ENCODE data around the gene NCDN.
"Not testable (repeated sequence)": the region's sequence is repeated elsewhere in the genome, so short reads cannot be mapped to it uniquely, and the experiment has no call there.

NCDN gene

DNA sequence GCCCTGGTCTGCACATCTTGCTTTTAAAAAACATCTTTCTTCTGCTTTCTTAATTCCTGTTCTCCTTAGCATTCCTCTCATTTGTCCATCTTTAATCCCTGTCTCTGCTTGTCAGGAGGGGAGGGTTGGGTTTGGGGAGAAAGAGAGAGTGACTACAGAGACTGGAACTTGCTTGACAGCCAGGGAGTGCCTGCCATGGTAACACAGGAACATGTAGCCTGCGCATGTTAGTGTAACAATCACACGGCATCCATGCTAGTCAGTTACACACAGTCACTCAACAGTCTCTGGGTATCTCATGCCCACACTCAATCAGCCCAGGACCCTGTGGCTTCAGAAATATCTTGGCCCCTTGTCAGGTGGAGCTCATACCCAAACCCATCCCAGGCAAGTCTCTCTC, 14.7 kb downstream of the NCDN start:
- DNase-seq, result no peak

DNA sequence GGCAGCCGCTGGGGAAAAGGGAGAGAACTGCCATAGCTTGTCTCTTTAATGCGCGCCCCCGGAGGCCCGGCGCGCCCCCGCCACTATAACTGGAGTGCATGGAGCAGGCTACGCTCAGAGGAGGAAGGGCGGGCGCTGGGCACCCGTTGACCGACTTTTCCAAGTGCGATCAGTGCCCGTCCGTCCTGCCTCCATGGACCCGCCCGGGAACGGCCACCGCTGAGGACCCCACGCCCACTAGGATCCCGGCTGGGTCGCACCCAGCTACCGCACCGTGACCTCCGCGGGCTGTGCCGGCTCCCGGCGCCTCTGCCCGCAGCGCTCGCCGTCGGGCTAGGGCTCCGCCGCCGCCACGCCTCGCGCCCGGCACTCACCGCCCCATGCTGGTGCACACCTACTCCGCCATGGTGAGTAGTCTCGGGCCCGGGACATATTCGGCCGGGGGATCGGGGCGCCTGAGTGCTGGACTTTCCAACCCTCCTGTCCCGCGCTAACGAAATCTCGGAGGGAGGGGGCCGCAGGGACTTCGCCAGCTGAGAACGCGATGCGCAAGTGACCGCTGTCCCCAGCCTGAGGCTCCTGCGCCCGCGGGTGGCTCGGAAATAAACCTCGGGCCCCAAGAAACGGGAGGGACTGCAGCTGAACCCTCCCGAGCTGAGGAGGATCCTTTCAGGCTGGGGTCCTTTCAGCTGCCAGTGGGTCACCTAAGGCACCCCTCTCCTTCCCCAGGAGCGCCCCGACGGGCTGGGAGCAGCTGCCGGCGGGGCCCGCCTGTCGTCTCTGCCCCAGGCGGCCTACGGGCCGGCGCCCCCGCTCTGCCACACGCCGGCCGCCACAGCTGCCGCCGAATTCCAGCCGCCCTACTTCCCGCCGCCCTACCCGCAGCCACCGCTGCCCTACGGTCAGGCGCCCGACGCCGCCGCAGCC, 15.9 kb downstream of the NCDN start, which contains the start of gene TFAP2E:
TSS of gene TFAP2E (plus strand) at position 117 of the 927 bp plus-strand sequence. CDS start at position 381, 264 bp downstream.
- no peak for DNase-seq

DNA sequence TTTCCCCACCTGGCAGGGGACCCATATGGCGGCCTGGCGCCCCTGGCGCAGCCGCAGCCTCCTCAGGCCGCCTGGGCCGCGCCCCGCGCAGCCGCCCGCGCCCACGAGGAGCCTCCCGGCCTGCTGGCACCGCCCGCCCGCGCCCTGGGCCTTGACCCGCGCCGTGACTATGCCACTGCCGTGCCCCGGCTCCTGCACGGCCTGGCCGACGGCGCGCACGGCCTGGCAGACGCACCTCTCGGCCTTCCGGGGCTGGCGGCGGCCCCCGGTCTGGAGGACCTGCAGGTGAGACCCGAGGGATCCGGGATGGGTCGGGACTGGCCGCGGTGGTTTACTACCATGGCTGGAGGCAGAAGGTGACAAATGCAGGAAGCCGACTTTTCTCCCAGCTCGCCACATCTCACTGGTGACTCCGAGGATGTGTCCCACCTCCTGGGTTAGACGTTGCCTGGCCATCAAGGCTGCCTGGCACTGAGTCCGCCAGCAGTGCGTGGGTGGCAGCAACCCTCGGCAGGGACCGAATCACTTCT, 16.6 kb downstream of the NCDN start:
- DNase-seq, result no peak

DNA sequence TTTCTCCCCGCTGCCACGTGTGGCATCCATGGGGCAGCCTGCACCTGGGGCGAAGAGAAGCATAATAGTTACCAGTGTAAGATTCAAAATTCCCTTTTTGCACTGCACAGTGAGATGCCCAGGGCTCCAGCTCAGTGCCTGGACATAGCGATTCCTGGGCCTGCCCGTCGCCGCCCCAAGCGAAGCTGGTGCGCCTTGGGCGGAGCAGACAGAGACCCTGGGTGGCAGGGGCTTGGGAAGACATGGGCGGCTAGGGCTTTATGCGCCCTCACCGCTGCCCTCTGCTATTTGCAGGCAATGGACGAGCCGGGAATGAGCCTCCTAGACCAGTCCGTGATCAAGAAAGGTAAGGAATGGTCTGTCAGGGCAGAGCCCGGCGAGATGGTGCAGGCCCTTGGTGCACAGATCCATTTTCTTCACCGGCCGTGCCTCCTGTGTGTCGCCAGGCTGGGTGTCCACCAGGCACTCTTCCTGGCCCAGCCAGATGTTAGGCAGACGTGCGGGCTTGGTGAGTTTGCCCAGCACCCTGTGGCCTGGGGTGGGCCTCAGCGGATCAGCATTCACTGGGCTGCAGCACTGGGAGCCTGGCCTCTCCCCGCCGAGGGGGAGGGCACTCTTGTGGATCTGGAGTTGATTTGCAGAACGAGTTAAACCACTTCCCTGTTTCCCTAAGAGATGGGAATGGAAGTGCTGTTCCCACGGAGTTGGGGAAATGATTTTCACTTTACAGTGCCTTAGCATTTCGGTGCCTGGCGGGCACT, 17.2 kb downstream of the NCDN start:
- no peak for DNase-seq

DNA sequence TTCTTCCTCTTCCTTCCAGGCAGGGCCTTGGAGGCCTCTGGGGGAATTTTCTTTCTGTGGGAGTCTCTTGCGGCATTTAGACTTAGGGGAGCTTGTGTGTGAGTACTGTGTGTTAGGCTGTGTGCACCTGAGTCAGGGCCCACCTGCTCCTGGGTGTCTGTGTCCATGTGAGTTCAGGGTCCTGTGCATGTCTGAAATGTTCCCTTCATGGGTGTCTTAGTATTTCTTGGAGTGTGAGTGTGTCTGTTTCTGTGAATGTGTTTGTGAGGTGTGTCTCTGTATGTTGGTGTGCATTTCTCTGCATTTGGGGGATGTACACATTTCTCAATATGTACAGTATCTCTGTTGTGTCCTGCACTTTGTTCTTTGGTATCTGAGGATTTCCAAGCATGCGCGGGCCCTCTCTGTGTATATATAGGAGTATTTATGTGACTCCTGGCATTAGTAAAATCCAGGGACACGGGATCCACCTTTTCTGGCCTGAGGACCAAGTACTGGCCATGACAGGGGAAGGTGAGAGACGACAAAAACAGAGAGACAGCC, 17.9 kb downstream of the NCDN start:
- DNase-seq, result no peak

DNA sequence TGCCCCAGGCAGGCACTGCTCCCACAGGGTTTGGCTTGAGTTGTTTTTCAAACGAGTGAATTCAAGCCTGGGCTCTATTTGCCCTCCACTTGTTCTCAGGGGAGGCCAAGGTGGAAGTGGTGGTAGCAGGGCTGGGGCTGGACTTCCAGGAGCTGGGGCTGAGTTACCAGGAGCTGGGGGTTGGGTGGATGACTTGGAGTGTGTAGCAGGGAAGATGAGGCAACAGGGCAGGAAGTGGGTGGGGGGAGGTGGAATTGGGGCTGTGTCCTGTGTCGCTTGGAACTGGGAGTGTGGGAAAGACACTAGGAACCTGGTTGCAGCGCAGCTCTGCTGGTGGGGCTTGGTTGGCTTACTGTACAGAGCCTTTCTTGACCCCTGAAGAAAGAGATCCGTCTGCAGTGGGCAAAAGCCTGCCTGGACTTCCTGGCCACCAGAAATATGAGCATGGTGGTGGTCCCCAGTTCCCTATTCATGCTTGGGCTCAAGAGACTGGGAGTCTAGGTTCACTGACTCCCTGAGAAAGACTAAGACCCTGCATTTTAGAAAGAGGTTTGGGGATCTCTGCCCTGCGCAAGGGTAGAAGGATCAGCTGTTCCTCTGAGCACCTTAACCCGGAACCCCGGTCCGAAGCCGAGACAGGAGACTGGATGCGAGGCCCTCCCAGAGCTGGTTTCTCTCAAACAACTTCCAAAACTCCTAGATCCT, 18.6 kb downstream of the NCDN start:
- no peak for DNase-seq

DNA sequence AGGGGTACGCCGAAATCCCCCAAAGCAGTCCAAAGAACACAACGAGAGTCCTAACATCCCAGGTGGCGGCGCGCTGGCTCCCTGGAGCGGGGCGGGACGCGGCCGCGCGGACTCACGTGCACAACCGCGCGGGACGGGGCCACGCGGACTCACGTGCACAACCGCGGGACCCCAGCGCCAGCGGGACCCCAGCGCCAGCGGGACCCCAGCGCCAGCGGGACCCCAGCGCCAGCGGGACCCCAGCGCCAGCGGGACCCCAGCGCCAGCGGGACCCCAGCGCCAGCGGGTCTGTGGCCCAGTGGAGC, 19.1 kb downstream of the NCDN start:
- DNase-seq, result not testable (repeated sequence)

DNA sequence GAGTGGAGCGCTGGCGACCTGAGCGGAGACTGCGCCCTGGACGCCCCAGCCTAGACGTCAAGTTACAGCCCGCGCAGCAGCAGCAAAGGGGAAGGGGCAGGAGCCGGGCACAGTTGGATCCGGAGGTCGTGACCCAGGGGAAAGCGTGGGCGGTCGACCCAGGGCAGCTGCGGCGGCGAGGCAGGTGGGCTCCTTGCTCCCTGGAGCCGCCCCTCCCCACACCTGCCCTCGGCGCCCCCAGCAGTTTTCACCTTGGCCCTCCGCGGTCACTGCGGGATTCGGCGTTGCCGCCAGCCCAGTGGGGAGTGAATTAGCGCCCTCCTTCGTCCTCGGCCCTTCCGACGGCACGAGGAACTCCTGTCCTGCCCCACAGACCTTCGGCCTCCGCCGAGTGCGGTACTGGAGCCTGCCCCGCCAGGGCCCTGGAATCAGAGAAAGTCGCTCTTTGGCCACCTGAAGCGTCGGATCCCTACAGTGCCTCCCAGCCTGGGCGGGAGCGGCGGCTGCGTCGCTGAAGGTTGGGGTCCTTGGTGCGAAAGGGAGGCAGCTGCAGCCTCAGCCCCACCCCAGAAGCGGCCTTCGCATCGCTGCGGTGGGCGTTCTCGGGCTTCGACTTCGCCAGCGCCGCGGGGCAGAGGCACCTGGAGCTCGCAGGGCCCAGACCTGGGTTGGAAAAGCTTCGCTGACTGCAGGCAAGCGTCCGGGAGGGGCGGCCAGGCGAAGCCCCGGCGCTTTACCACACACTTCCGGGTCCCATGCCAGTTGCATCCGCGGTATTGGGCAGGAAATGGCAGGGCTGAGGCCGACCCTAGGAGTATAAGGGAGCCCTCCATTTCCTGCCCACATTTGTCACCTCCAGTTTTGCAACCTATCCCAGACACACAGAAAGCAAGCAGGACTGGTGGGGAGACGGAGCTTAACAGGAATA, 19.7 kb downstream of the NCDN start:
- DNase-seq, result no peak

DNA sequence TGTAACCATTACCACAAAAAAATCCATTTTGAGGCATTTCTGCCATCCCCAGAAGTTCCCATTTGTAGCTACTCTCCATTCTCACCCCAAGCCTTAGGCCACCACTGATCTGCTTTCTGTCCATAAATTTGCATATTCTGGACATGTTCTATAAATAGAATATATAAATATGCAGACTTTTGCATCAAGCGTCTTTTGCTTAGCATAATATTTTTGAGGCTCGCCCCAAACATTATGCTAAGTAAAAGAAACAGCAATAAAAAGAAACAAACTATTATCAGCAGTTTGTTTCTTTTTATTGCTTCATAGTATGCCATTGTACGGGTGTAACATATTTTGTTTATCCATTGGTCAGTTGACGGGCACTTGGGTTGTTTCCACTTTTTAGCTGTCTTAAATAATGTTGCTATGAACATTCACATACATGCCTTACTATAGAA, 23.4 kb downstream of the NCDN start:
- DNase-seq, result no peak

DNA sequence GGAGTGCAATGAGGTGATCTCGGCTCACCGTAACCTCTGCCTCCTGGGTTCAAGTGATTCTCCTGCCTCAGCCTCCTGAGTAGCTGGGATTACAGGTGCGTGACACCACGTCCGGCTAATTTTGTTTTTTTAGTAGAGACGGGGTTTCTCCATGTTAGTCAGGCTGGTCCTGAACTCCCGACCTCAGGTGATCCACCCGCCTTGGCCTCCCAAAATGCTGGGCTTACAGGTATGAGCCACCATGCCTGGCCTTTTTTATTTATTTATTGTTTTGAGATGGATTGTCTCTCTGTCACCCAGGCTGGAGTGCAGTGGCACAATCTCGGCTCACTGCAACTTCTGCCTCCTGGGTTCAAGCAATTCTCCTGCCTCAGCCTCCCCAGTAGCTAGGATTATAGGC, 24.0 kb downstream of the NCDN start:
- DNase-seq, result not testable (repeated sequence)

DNA sequence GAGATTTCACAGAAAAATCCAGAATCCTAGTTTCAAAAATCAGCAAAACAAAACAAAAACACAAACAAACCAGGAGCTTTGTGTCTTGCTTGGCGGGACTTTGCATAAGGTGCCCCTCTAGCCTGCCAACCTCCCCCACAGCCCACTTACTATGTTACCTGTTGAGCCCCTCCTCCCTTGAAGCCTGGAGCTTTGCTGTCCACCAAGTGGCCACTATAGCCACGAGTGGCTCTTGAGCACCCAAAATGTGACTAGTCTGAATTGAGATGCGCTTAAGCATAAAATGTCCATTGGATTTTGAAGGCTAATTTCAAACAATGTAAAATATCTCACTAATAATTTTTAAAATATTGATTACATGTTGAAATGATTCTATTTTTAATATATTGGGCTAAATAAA, 27.7 kb downstream of the NCDN start:
- DNase-seq, result no peak

DNA sequence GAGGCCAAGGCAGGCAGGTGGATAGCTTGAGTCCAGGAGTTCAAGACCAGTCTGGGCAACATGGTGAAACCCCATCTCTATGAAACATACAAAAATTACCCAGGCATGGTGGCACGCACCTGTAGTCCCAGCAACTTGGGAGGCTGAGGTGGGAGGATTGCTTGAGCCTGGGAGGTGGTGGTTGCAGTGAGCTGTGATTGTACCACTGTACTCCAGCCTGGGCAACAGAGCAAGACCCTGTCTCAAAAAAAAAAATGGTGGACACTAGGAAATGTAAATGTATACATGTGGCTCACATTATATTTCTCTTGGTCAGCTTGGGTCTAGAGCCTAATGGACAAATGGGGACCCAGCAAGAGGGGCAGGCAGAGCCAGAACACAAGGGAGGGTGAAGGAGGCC, 28.2 kb downstream of the NCDN start:
- DNase-seq, result not testable (repeated sequence)

DNA sequence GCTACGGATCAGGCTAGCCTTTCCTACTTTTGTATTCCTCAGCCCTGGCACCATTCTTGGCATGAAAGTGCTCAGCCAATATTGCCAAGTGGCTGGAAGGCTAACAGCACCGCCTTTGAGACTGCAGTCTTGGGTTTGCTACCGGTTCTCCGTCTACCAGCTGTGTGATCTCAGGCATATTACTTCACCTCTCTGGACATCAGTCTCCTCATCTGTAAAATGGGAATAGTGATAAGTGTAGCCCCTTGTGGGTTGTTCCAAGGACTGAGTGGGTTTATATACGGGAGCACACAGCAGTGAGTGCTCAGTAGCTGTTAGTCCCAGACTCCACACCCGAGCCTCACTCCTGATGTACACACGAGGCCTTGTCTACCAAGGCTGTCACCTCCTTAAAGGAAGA, 29.2 kb downstream of the NCDN start:
- no peak for DNase-seq

DNA sequence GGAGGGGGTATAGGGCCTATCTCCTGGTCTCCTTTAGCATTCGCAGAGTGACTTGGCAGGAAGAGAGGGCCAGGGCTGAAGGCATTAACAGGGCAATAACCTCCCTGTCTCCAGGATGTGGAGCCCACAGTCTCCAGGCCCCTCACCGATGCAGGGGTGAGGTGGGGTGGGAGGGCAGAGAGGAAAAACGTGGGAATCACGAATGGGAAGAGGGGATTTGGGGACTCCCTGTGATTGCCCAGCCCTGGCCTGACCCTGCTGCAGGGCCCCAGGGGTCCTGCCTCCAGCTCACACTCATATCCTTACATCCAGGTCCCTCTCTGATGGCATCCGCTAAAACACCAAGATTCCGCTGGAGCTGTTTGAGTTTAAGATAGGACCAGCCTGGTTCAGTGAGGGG, 30.1 kb downstream of the NCDN start:
- DNase-seq, result no peak

DNA sequence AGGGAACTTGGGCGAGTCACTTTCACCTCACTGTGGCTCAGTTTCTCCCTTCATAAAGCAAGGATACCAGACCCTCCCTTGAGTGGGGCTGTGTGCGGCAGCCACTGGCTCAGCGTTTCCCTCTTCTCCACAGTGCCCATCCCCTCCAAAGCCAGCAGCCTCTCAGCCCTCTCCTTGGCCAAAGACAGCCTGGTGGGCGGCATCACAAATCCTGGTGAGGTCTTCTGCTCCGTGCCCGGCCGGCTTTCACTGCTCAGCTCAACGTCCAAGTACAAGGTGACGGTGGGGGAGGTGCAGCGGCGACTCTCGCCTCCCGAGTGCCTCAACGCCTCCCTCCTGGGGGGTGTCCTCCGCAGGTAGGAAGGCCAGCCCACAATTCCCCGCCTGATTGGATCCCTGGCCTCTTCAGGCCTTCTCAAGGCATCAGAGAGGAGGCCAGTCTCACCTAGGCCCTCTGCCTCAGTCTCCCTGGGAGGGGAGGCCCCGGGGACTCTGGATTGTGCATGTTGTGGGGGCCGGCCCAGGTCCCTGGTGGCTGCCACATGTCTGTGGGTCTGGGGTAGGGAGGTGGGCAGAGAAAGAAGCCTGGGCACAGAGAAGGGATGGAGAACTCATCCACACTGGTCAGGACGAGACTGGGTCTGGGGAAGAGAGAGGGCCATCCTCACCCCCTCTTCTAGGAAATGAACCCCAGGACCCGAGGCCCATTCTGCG, 30.8 kb downstream of the NCDN start:
- no peak for DNase-seq

DNA sequence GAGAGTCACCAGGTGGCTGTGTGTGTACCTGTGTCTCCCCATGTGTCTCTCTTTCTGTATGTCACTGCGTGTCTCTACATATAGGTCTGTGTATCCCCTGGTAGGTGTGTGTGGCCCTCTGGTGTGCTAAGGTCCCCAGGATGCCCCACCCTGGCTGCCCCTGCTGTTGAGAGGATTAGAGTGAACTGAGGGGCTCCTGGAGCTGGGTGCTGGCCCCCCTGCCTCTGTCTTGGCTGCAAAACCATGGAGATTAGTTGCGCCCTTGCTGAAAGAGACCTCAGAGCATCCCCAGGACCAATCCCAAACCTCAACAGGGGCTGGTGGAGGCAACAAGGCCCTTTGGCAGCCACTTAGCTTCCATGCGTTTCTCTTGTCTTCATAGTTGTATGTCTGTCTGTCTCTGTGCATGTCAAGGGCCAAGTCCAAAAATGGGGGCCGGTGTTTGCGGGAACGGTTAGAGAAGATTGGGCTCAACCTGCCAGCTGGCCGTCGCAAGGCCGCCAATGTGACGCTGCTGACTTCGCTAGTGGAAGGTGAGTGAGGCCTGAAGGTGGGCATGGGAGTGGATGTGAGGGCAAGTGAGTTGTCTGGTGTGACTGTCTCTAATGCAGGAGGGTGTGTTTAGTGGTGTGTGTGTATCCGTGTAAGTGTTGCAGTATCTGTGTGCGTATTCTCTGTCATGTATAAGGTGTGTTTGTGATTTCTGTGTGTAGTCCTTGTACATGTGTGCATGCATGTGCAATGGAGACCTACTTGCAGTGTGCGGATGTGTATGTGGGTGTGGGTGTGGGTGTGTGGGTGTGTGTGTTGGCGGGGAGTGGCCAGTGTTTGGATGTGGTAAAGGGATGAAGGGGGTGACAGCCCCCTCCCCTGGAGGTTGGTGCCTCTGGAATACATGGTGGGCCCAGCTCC, 32.2 kb downstream of the NCDN start:
- no peak for DNase-seq

DNA sequence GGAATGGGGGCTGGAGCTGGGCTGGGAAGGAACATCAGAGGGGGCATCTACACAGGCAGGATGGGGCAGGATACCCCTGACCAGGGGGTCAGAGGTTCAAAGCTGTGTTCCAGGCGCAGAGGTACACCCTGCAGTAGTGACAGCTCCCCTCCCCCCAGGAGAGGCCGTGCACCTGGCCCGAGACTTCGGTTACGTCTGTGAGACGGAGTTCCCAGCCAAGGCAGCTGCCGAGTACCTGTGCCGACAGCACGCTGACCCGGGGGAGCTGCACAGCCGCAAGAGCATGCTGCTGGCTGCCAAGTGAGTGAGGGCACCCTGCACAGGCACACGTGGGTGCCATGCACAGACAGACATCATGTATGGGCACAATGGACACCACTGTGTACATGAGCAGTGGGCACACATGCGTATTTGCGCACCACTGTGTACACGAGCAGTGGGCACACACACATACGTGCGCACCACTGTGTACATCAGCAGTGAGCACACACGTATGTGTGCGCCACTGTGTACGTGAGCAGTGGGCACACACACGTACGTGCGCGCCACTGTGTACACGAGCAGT, 33.0 kb downstream of the NCDN start:
- no peak for DNase-seq

DNA sequence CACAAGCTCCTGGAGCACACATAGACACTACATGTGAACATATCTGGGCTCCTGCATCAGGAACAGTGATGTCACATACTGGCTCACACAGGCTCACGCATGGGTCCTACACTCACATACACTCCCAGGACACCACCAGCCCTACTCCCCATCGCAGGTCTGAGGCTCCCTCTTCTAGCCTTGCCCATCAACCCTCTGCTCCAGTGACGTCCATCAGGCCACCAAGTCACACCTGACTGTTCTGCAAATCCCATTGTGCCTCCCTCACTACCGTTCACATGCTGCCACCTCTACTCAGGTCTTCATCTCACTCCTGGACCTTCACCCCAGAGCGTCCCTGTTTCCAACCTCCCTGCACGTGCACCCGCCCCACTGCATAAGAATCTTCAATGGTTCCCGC, 33.6 kb downstream of the NCDN start:
- DNase-seq, result no peak

DNA sequence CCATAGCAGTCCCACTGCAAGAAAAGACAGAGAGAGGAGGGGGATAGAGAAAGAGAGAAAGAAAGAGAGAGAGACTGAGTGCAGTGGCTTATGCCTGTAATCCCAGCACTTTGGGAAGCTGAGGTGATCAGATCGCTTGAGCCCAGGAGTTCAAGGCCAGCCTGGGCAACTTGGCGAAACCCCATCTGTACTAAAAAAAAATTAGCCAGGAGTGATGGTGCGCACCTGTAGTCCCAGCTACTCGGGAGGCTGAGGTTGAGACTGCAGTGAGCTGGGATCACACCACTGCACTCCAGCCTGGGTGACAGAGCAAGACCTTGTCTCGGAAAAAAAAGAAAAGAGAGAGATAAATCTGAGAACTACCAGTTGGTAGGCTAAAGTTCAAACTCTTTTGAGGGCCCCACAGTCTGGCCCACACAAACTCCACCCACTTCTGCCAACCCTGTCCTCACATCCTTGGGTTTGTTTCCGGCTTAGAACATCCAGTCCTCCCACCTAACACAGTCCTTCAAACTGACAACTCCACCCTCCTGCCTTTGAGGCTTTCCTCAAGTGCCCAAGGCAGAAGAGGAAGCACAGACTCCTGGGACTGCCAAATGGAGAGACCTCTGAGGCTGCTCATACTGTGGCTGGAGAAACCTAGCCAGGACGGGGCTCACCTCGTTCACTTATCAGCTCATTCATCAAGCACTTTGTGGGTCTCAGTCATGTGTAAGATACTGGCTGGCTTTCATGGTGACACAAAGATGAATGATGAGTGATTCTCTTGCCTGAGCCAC, 35.6 kb downstream of the NCDN start:
- no peak for DNase-seq
